ENCODE results near the gene AFF3. TPM values are rescaled to one million over a fixed set of nuclear protein-coding genes. Genes with fewer than 3 reads are reported as not detected.

Gene AFF3
- total and polyA plus RNA-seq, 4 donors: 4.2 to 90.9 (median 14.6) TPM

DNA sequence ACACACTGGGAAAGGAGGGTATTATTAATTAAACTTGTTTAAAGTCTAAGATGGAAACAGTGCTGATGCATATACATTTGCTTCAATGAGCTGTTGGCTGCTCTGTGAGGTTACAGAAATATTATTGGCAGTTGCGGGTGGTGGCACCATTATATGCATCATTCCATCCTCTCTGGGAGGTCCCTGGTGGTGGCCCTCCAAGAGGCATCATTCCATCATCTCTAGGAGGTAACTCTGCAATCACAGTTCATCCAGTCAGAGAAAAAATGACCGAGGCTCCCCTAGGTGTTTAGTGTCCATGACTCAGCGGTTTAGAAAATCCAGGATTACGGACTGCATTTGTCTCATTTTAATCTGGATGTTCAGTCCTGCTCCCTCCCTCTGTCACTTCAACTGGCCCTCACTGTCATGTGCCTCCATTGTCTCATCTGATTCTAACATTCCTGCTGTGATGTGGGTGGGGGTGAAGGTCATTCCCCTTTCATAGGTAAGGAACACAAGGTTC lies 15.4 kb downstream of the AFF3 start:
- no peaks in the 10 kb centered on the region for H3K36me3 ChIP-seq (ENCODE audit: control insufficient read depth in 4 of 4, insufficient read depth in 4 of 4, low read length in 4 of 4)
- H3K9ac ChIP-seq (ENCODE audit: insufficient read depth in 1 of 2, low read length in 2 of 2): no peak overlapping the region
- H3K27ac ChIP-seq (ENCODE audit: low read depth in 1 of 2, low read length in 1 of 2): no peak overlapping the region
- no peaks in the 10 kb centered on the region for H3K9me3 ChIP-seq (ENCODE audit: control insufficient read depth in 4 of 4, insufficient read depth in 3 of 4, low read length in 3 of 4)
- WGBS, 2 donors: 94 to 98% methylated on average over 4 of the region's 4 CpGs
- DNase-seq (no peak), ATAC-seq (ENCODE audit: insufficient read depth, low FRiP score) (no peak)
- TF ChIP-seq, protein P1, sequence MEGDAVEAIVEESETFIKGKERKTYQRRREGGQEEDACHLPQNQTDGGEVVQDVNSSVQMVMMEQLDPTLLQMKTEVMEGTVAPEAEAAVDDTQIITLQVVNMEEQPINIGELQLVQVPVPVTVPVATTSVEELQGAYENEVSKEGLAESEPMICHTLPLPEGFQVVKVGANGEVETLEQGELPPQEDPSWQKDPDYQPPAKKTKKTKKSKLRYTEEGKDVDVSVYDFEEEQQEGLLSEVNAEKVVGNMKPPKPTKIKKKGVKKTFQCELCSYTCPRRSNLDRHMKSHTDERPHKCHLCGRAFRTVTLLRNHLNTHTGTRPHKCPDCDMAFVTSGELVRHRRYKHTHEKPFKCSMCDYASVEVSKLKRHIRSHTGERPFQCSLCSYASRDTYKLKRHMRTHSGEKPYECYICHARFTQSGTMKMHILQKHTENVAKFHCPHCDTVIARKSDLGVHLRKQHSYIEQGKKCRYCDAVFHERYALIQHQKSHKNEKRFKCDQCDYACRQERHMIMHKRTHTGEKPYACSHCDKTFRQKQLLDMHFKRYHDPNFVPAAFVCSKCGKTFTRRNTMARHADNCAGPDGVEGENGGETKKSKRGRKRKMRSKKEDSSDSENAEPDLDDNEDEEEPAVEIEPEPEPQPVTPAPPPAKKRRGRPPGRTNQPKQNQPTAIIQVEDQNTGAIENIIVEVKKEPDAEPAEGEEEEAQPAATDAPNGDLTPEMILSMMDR (IDR thresholded peaks at IDR 0.05; ENCODE audit: control extremely low read depth, extremely low read depth): no peak
- no peak overlapping the region for H3K4me3 ChIP-seq
- H3K4me1 ChIP-seq (ENCODE audit: control insufficient read depth in 5 of 5, insufficient read depth in 5 of 5, low read length in 5 of 5): peaks cover 0 to 6% (median 0%) of the 10 kb centered on the region in 5 donors
- no peaks in the 10 kb centered on the region for H3K27me3 ChIP-seq (ENCODE audit: control insufficient read depth in 3 of 3, insufficient read depth in 3 of 3, low read length in 2 of 3)

DNA sequence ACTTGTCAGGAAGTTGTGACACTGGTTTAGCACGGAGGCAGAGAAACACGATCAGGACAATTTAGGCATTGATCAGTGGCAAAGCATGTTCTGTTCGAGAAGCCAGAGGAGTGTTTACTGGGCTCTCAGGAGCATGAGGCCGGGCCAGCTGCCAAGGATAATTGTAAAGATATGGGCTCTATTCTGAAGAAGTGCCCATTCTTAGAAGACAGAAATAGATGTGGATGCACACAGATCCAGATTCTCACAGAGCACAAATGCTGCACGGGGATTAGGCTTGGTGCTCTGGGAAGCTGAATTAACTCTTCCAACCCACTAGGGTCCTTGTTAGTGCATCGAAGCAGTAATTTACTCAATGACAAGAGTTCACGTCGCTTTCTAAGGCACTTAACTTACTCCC lies 16.2 kb downstream of the AFF3 start:
- Histone ChIP-seq H3K4me3 (no peak overlapping the region), H3K27ac (ENCODE audit: low read depth in 1 of 2, low read length in 1 of 2) (no peak overlapping the region), H3K36me3 (ENCODE audit: control insufficient read depth in 4 of 4, insufficient read depth in 4 of 4, low read length in 4 of 4) (no peaks in the 10 kb centered on the region), H3K4me1 (ENCODE audit: control insufficient read depth in 5 of 5, insufficient read depth in 5 of 5, low read length in 5 of 5) (peaks cover 0 to 6% (median 0%) of the 10 kb centered on the region in 5 donors), H3K9ac (ENCODE audit: insufficient read depth in 1 of 2, low read length in 2 of 2) (no peak overlapping the region), H3K9me3 (ENCODE audit: control insufficient read depth in 4 of 4, insufficient read depth in 3 of 4, low read length in 3 of 4) (no peaks in the 10 kb centered on the region), H3K27me3 (ENCODE audit: control insufficient read depth in 3 of 3, insufficient read depth in 3 of 3, low read length in 2 of 3) (no peaks in the 10 kb centered on the region)
- TF ChIP-seq, protein P1 (IDR thresholded peaks at IDR 0.05; ENCODE audit: control extremely low read depth, extremely low read depth): no peak
- ATAC-seq (ENCODE audit: insufficient read depth, low FRiP score): no peak
- peak; percentile 29 to 49 (median 44) for DNase-seq
- 54 to 75% methylated on average over 8 of the region's 8 CpGs for WGBS, 2 donors

DNA sequence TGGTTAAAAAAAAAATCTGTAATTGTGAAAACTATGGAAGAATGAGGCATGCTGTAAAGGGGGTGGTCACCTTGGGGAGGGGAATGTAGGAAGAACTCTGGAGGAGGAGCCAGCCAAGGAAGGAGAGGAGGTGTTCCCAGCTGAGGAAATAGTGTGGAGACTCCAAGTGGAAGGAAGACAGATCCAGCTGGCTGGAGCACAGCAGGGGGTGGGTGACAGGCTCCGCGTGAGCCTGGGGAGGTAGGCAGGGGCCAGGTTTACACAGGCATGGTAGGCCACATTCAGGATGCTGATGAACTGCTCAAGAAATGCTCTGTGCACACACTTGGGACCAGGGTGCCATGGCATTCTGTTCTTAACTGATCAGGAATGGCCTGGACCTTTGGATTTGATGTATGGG lies 16.8 kb downstream of the AFF3 start:
- Histone ChIP-seq H3K9ac (ENCODE audit: insufficient read depth in 1 of 2, low read length in 2 of 2) (no peak overlapping the region), H3K4me1 (ENCODE audit: control insufficient read depth in 5 of 5, insufficient read depth in 5 of 5, low read length in 5 of 5) (peaks cover 0 to 6% (median 0%) of the 10 kb centered on the region in 5 donors), H3K27me3 (ENCODE audit: control insufficient read depth in 3 of 3, insufficient read depth in 3 of 3, low read length in 2 of 3) (no peaks in the 10 kb centered on the region), H3K9me3 (ENCODE audit: control insufficient read depth in 4 of 4, insufficient read depth in 3 of 4, low read length in 3 of 4) (no peaks in the 10 kb centered on the region), H3K36me3 (ENCODE audit: control insufficient read depth in 4 of 4, insufficient read depth in 4 of 4, low read length in 4 of 4) (no peaks in the 10 kb centered on the region), H3K27ac (ENCODE audit: low read depth in 1 of 2, low read length in 1 of 2) (no peak overlapping the region), H3K4me3 (no peak overlapping the region)
- ATAC-seq (ENCODE audit: insufficient read depth, low FRiP score): no peak
- DNase-seq: no peak
- 85% methylated on average over 2 of the region's 2 CpGs for WGBS, 2 donors
- TF ChIP-seq, protein P1 (IDR thresholded peaks at IDR 0.05; ENCODE audit: control extremely low read depth, extremely low read depth): no peak

DNA sequence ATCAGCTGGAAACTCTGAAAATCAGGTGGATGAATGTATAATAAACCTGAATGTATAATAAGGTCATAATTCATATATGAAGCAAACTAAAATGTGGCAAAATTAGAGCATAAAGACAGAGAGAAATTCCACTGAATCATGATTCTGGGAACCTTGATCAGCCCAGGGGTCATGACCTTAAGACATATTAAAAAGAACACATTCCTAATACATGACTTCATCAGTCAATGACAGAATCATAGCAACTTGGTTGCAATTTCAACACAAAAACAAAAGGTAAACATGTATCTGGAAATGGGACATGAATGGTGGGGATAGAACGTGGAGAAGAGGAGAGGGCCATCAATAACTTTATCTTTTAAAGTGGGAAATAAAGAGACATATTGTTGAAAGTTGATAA lies 17.6 kb downstream of the AFF3 start:
- H3K9me3 ChIP-seq (ENCODE audit: control insufficient read depth in 4 of 4, insufficient read depth in 3 of 4, low read length in 3 of 4): no peaks in the 10 kb centered on the region
- TF ChIP-seq, protein P1 (IDR thresholded peaks at IDR 0.05; ENCODE audit: control extremely low read depth, extremely low read depth): no peak
- peaks cover 0 to 6% (median 0%) of the 10 kb centered on the region in 5 donors for H3K4me1 ChIP-seq (ENCODE audit: control insufficient read depth in 5 of 5, insufficient read depth in 5 of 5, low read length in 5 of 5)
- no peak overlapping the region for H3K4me3 ChIP-seq
- 82 to 90% methylated on average over 1 of the region's 1 CpG for WGBS, 2 donors
- ATAC-seq (ENCODE audit: insufficient read depth, low FRiP score) (no peak), DNase-seq (no peak)
- no peaks in the 10 kb centered on the region for H3K36me3 ChIP-seq (ENCODE audit: control insufficient read depth in 4 of 4, insufficient read depth in 4 of 4, low read length in 4 of 4)
- H3K27ac ChIP-seq (ENCODE audit: low read depth in 1 of 2, low read length in 1 of 2): no peak overlapping the region
- no peaks in the 10 kb centered on the region for H3K27me3 ChIP-seq (ENCODE audit: control insufficient read depth in 3 of 3, insufficient read depth in 3 of 3, low read length in 2 of 3)
- H3K9ac ChIP-seq (ENCODE audit: insufficient read depth in 1 of 2, low read length in 2 of 2): no peak overlapping the region

All from lung (tissue), 12 donors.